ENCODE measurements around the gene PIK3AP1. TPM values are rescaled to one million over a fixed set of nuclear protein-coding genes. Genes with fewer than 3 reads are reported as not detected.

PIK3AP1 gene
- polyA plus RNA-seq, 1 of the 3 experiments (the other 2 are of a cell fraction), result 0.07 TPM

DNA sequence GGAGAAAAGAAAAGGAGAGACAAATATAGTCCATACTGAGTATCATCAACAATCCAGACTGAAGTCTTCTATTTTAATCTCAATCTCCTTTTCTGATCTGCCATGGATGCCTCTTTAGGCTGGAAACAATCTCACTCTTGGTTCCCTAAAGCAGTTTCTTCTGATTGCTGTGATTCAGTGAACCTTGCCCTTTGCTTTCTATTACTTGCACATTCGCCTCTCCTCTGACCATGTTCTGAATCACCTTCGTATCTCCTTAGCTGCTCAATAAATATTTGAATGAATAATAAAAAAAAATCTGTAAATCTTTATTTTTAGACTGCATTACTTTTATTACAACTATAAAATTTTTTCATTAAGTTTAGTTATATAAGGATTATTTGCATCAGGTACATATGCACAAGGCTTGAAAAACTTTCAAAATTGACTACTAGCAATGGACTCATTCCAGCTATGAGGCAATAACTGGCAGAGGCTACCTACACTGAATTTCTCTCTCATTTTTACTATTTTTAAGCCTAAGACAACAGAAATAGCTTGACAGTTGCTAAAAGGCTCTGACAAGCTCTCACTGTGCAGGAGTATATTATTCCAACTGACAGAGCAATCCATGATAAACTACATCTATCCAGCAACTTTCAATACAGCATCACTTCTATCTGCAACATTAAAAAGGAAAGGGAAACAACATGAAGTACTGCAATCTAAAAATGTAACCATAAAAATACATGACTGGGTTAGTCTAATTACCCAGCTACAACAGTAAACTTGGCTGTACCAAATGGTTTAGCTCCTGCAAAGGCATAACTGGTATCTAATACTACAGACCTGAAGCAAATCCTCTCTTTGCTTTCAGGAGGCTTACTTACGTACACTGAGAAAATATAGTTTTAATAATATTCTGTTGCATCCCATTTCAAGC, 159.1 kb downstream of the PIK3AP1 start:
- no peak for TF ChIP-seq POLR2AphosphoS5 (IDR thresholded peaks at IDR 0.05; ENCODE audit: low read depth, low read length)
- TF ChIP-seq, protein P1, sequence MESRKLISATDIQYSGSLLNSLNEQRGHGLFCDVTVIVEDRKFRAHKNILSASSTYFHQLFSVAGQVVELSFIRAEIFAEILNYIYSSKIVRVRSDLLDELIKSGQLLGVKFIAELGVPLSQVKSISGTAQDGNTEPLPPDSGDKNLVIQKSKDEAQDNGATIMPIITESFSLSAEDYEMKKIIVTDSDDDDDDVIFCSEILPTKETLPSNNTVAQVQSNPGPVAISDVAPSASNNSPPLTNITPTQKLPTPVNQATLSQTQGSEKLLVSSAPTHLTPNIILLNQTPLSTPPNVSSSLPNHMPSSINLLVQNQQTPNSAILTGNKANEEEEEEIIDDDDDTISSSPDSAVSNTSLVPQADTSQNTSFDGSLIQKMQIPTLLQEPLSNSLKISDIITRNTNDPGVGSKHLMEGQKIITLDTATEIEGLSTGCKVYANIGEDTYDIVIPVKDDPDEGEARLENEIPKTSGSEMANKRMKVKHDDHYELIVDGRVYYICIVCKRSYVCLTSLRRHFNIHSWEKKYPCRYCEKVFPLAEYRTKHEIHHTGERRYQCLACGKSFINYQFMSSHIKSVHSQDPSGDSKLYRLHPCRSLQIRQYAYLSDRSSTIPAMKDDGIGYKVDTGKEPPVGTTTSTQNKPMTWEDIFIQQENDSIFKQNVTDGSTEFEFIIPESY (IDR thresholded peaks at IDR 0.05; ENCODE audit: borderline replicate concordance, low read depth), result no peak
- TF ChIP-seq, protein P2, sequence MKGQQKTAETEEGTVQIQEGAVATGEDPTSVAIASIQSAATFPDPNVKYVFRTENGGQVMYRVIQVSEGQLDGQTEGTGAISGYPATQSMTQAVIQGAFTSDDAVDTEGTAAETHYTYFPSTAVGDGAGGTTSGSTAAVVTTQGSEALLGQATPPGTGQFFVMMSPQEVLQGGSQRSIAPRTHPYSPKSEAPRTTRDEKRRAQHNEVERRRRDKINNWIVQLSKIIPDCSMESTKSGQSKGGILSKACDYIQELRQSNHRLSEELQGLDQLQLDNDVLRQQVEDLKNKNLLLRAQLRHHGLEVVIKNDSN (IDR thresholded peaks at IDR 0.05; ENCODE audit: borderline replicate concordance, low read depth), result no peak
- TF ChIP-seq TEAD4 (IDR thresholded peaks at IDR 0.05; ENCODE audit: borderline replicate concordance, insufficient read depth), result no peak
- no peak for TF ChIP-seq JUND (IDR thresholded peaks at IDR 0.05)
- no peak for TF ChIP-seq RCOR1 (IDR thresholded peaks at IDR 0.05; ENCODE audit: low read length)
- no peak for TF ChIP-seq CHD2 (IDR thresholded peaks at IDR 0.05; ENCODE audit: low read length, partially characterized antibody)
- no peak for TF ChIP-seq MEF2A (IDR thresholded peaks at IDR 0.05; ENCODE audit: borderline replicate concordance, low read depth)
- no peak for TF ChIP-seq MXI1 (IDR thresholded peaks at IDR 0.05; ENCODE audit: low read depth, low read length)

DNA sequence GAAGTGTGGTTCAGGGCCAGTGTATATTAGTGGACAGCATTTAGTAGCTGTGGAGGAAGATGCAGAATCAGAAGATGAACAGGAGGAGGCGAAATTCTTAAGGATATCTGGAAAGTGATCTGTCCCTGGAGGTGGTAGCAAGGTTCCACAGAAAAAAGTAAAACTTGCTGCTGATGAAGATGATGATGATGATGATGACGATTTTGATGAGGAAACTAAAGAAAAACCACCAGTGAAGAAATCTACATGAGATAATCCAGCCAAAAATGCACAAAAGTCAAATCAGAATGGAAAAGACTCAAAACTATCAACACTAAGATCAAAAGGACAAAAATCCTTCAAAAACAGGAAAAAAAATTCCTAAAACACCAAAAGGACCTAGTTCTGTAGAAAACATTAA, 159.8 kb downstream of the PIK3AP1 start:
- 76% methylated on average over 2 of the region's 2 CpGs for WGBS (ENCODE audit: low lambda C conversion rate)
- CTCF ChIA-PET, result no interaction called here
- TF ChIP-seq RXRA (IDR thresholded peaks at IDR 0.05; ENCODE audit: borderline replicate concordance, low read depth), result no peak
- TF ChIP-seq, protein P3, sequence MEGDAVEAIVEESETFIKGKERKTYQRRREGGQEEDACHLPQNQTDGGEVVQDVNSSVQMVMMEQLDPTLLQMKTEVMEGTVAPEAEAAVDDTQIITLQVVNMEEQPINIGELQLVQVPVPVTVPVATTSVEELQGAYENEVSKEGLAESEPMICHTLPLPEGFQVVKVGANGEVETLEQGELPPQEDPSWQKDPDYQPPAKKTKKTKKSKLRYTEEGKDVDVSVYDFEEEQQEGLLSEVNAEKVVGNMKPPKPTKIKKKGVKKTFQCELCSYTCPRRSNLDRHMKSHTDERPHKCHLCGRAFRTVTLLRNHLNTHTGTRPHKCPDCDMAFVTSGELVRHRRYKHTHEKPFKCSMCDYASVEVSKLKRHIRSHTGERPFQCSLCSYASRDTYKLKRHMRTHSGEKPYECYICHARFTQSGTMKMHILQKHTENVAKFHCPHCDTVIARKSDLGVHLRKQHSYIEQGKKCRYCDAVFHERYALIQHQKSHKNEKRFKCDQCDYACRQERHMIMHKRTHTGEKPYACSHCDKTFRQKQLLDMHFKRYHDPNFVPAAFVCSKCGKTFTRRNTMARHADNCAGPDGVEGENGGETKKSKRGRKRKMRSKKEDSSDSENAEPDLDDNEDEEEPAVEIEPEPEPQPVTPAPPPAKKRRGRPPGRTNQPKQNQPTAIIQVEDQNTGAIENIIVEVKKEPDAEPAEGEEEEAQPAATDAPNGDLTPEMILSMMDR (IDR thresholded peaks at IDR 0.05), result no peak
- no peak for TF ChIP-seq FOXJ3 (CRISPR knock-in tag; IDR thresholded peaks at IDR 0.05)
- no peak for TF ChIP-seq RFX5 (IDR thresholded peaks at IDR 0.05; ENCODE audit: low read length)
- no peak for TF ChIP-seq GATA2 (CRISPR knock-in tag; IDR thresholded peaks at IDR 0.05)
- H4K20me1 ChIP-seq (ENCODE audit: insufficient read depth), result peaks cover 48% of the 10 kb centered on the region
- no peak overlapping the region for H3K4me2 ChIP-seq
- H3K36me3 ChIP-seq (replicated peaks in 1 of 2; ENCODE audit: control insufficient read depth in 1 of 2, insufficient read depth in 2 of 2, low read length in 1 of 2), result peaks cover 59 to 71% of the 10 kb centered on the region in 2 experiments
- no peak overlapping the region for H3K9ac ChIP-seq
- H3K4me3 ChIP-seq (ENCODE audit: low read depth in 2 of 2, low read length in 1 of 2), result no peak overlapping the region
- H3K9me2 ChIP-seq, result no peaks in the 10 kb centered on the region
- no peak overlapping the region for H2AFZ ChIP-seq (ENCODE audit: low read depth)
- no peak for DNase-seq
- H3K4me1 ChIP-seq (ENCODE audit: control insufficient read depth in 1 of 2, insufficient read depth in 2 of 2, low read depth in 1 of 2, low read length in 1 of 2), result peaks cover 0 to 3% of the 10 kb centered on the region in 2 experiments; a peak in 1 of 4 replicates
- peaks cover 78% of the 10 kb centered on the region for H3K79me2 ChIP-seq (ENCODE audit: insufficient read depth)
- no peaks in the 10 kb centered on the region for H3K27me3 ChIP-seq (ENCODE audit: insufficient read depth)
- no peak overlapping the region; a peak in 1 of 4 replicates for H3K27ac ChIP-seq (ENCODE audit: low read depth in 2 of 2, low read length in 1 of 2)
- H3K9me3 ChIP-seq, result no peaks in the 10 kb centered on the region
- H3F3A ChIP-seq (replicated peaks; ENCODE audit: insufficient read depth), result no peaks in the 10 kb centered on the region
- POLR2A ChIA-PET, result no interaction called here

More for the DNA sequence above, 159.1 kb downstream of the PIK3AP1 start:
- Histone ChIP-seq H3F3A (replicated peaks; ENCODE audit: insufficient read depth) (peaks cover 4% of the 10 kb centered on the region), H3K36me3 (replicated peaks in 1 of 2; ENCODE audit: control insufficient read depth in 1 of 2, insufficient read depth in 2 of 2, low read length in 1 of 2) (peaks cover 56 to 65% of the 10 kb centered on the region in 2 experiments), H3K27ac (ENCODE audit: low read depth in 2 of 2, low read length in 1 of 2) (no peak overlapping the region; a peak in 1 of 4 replicates), H4K20me1 (ENCODE audit: insufficient read depth) (peaks cover 50% of the 10 kb centered on the region), H3K79me2 (ENCODE audit: insufficient read depth) (peaks cover 83% of the 10 kb centered on the region), H3K27me3 (ENCODE audit: insufficient read depth) (no peaks in the 10 kb centered on the region), H2AFZ (ENCODE audit: low read depth) (no peak overlapping the region), H3K9ac (no peak overlapping the region), H3K9me3 (no peaks in the 10 kb centered on the region), H3K4me1 (ENCODE audit: control insufficient read depth in 1 of 2, insufficient read depth in 2 of 2, low read depth in 1 of 2, low read length in 1 of 2) (peaks cover 3 to 6% of the 10 kb centered on the region in 2 experiments; a peak in 2 of 4 replicates), H3K4me2 (no peak overlapping the region), H3K4me3 (ENCODE audit: low read depth in 2 of 2, low read length in 1 of 2) (no peak overlapping the region), H3K9me2 (no peaks in the 10 kb centered on the region)
- 87% methylated on average over 3 of the region's 3 CpGs for WGBS (ENCODE audit: low lambda C conversion rate)
- DNase-seq, result no peak
- POLR2A ChIA-PET, result no interaction called here
- CTCF ChIA-PET, result interaction anchor here (1.3 to 1.7 kb wide), 2 partner anchors 50 to 186 kb away, joined by 3 to 4 read pairs; no protein-coding TSS in a partner anchor
